A549 (cell line): ENCODE data around the gene PTPRH. TPM values are rescaled to one million over a fixed set of nuclear protein-coding genes. Genes with fewer than 3 reads are reported as not detected.

ENCODE experiments used
- ATAC-seq, 2 experiments: fragments of 200-7000 bp in 1 of 2; fragments of >200 bp in 1 of 2; cut with Nextera tagmentation in 1 of 2; cut with Tn5 transposase in 1 of 2; 3 replicates each; pipeline versions ENCODE4 v1.8.0 to v1.9.1; 2018 to 2020; ENCODE audit warnings: mild to moderate bottlenecking in 1 of 2, moderate library complexity in 1 of 2
- CTCF ChIA-PET: fragments of 300-600 bp; sonication (Branson Sonifier 250); formaldehyde crosslinking; extraction: SDS; loops from one replicate; lab custom pipeline; 2021; ENCODE audit warnings: antibody characterized with exemption, inconsistent platforms; lab: Yijun Ruan, JAX
- POLR2A ChIA-PET: fragments of 350-600 bp; formaldehyde crosslinking; extraction: SDS; loops from one replicate; lab custom pipeline; 2021; ENCODE audit warnings: antibody characterized with exemption, inconsistent platforms; lab: Yijun Ruan, JAX
- DNase-seq, 2 experiments: peaks; one replicate each; pipeline versions ENCODE4 v3.0.0 to v3.0.0-alpha.2; 2011 to 2016; ENCODE audit warnings: low read depth in 1 of 2, low spot score in 1 of 2
- FAIRE-seq: peaks from 2 replicates; lab custom pipeline; 2011; peaks lifted over from hg19 to GRCh38; lab: Jason Lieb, UNC
- H3K27ac ChIP-seq, 2 experiments: fragments of >200 bp; sonication (Bioruptor Twin); formaldehyde crosslinking; 3 replicates each; pipeline ENCODE4 v1.5.1; 2016 to 2017
- H3K4me1 ChIP-seq: fragments of >200 bp; sonication (Bioruptor Twin); formaldehyde crosslinking; 3 replicates; pipeline ENCODE4 v1.6.1; 2016
- H3K4me2 ChIP-seq: fragments of >200 bp; sonication (Bioruptor Twin); formaldehyde crosslinking; 3 replicates; pipeline ENCODE4 v1.6.1; 2016
- H3K4me3 ChIP-seq: fragments of >200 bp; sonication (Bioruptor Twin); formaldehyde crosslinking; 3 replicates; pipeline ENCODE4 v1.5.1; 2016
- H3K9me3 ChIP-seq: fragments of >200 bp; sonication (Bioruptor Twin); formaldehyde crosslinking; 3 replicates; pipeline ENCODE4 v1.6.1; 2016
- CHD2 ChIP-seq: fragments of 150-350 bp; IDR thresholded peaks from 2 replicates; pipeline ENCODE4 v1.6.1; 2014; ENCODE audit warnings: low read length; ENCODE audit not compliant: partially characterized antibody
- EHF ChIP-seq: fragments of 250-450 bp; sonication (Bioruptor Pico); IDR thresholded peaks from 2 replicates; pipeline ENCODE4 v1.5.0; 2020; ENCODE audit warnings: mild to moderate bottlenecking
- EHMT2 ChIP-seq: fragments of 200-600 bp; sonication (generic); IDR thresholded peaks from 2 replicates; pipeline ENCODE4 v1.6.1; 2016; ENCODE audit warnings: antibody characterized with exemption, low read depth, mild to moderate bottlenecking, moderate library complexity
- ESRRA ChIP-seq: fragments of 150-350 bp; IDR thresholded peaks from 2 replicates; pipeline ENCODE4 v1.6.1; 2014; ENCODE audit warnings: mild to moderate bottlenecking, low read length, borderline replicate concordance
- FOXS1 ChIP-seq: fragments of 250-450 bp; sonication (Bioruptor Pico); IDR thresholded peaks from 2 replicates; pipeline ENCODE4 v1.5.0; 2020; ENCODE audit warnings: mild to moderate bottlenecking, moderate library complexity
- GATA3 ChIP-seq: IDR thresholded peaks from 2 replicates; pipeline ENCODE4 v1.6.1; 2012; ENCODE audit warnings: borderline replicate concordance
- HMGXB4 ChIP-seq: fragments of 250-450 bp; sonication (Bioruptor Pico); IDR thresholded peaks from 2 replicates; pipeline ENCODE4 v1.5.0; 2021; ENCODE audit warnings: mild to moderate bottlenecking, moderate library complexity, borderline replicate concordance
- MAFK ChIP-seq: fragments of 450-650 bp; IDR thresholded peaks from 2 replicates; pipeline ENCODE4 v1.6.1; 2014; ENCODE audit not compliant: partially characterized antibody
- MAX ChIP-seq: IDR thresholded peaks from 2 replicates; pipeline ENCODE4 v1.6.1; 2012
- MAZ ChIP-seq: fragments of 150-350 bp; IDR thresholded peaks from 2 replicates; pipeline ENCODE4 v1.6.1; 2014; ENCODE audit warnings: antibody characterized with exemption, low read depth, low read length, borderline replicate concordance
- MYC ChIP-seq: IDR thresholded peaks from 2 replicates; pipeline ENCODE4 v1.6.1; 2012; ENCODE audit warnings: mild to moderate bottlenecking, inconsistent platforms, low read length, improper control_type of control experiment, borderline replicate concordance
- PBX3 ChIP-seq: IDR thresholded peaks from 2 replicates; pipeline ENCODE4 v1.6.1; 2012
- RNF2 ChIP-seq: fragments of 200-600 bp; sonication (generic); IDR thresholded peaks from 2 replicates; pipeline ENCODE4 v1.6.1; 2016; ENCODE audit warnings: low read depth, mild to moderate bottlenecking, antibody characterized with exemption, moderate library complexity, borderline replicate concordance
- TP53 ChIP-seq: fragments of 250-450 bp; sonication (Bioruptor Pico); IDR thresholded peaks from 2 replicates; pipeline ENCODE4 v1.5.0; 2021; ENCODE audit warnings: mild to moderate bottlenecking, moderate library complexity
- USF2 ChIP-seq: fragments of 450-650 bp; IDR thresholded peaks from 2 replicates; pipeline ENCODE4 v1.6.1; 2014; ENCODE audit warnings: antibody characterized with exemption
- WGBS: methylation state at CpG from one replicate; pipeline ENCODE4 v1.1.6; 2017; ENCODE audit errors: missing lambda C conversion rate; 5-methylcytosine and 5-hydroxymethylcytosine counted together
- polyA plus RNA-seq, 4 experiments: library from polyadenylated mRNA; depleted of rRNA in 3 of 4; stranded (reverse); fragments of >200 nt; fragmentation: RNase III in 1 of 4; extraction: RNeasy Plus Mini Kit Qiagen cat#74134 plus additional on column Dnase treatment in 1 of 4; gene quantifications; 2 replicates in 3 of 4; 3 replicates in 1 of 4; pipeline ENCODE4 v1.2.3, GENCODE V29; 2011 to 2017

The PTPRH gene
- polyA plus RNA-seq, 2 of the 4 experiments (the other 2 are of a cell fraction) = 1.6 to 4.2 TPM

GRCh38 chr19:55257461-55258420 is 48.4 kb upstream of the PTPRH start:
- WGBS = 19% methylated on average over 51 of the region's 51 CpGs

GRCh38 chr19:55256562-55257460 is 47.5 kb upstream of the PTPRH start:
- no peaks in the 10 kb centered on the region for H3K9me3 ChIP-seq
- DNase-seq (no peak), FAIRE-seq (no peak), ATAC-seq (no peak)
- 76% methylated on average over 22 of the region's 22 CpGs for WGBS
- peaks cover 37% of the 10 kb centered on the region for H3K4me1 ChIP-seq
- peak overlapping the region in 1 of 2 experiments; percentile 95; a peak in 4 of 6 replicates for H3K27ac ChIP-seq
- H3K4me3 ChIP-seq = peak overlapping the region; percentile 81
- POLR2A ChIA-PET = interaction anchor here (0.6 to 1.6 kb wide), 6 partner anchors 11 to 120 kb away, joined by 3 to 5 read pairs (median 4); partner anchors contain the start of gene HSPBP1
- H3K4me2 ChIP-seq = peak overlapping the region; percentile 88
- CTCF ChIA-PET = interaction anchor here (0.9 to 4.1 kb wide), 15 partner anchors 9 to 247 kb away, joined by 3 to 17 read pairs (median 5); partner anchors contain the start of gene DNAAF3
- TF ChIP-seq EHF (no peak), HMGXB4 (CRISPR knock-in tag) (no peak), MAFK (no peak), USF2 (no peak), FOXS1 (CRISPR knock-in tag) (no peak), PBX3 (no peak), TP53 (CRISPR knock-in tag) (no peak), MAZ (no peak), ESRRA (no peak), CHD2 (no peak), MYC (no peak), RNF2 (no peak), EHMT2 (no peak)

More at GRCh38 chr19:55257461-55258420, 48.4 kb upstream of the PTPRH start:
- Histone ChIP-seq H3K4me2 (peak overlapping the region; percentile 88), H3K9me3 (no peaks in the 10 kb centered on the region), H3K4me3 (peak overlapping the region; percentile 81), H3K27ac (peak overlapping the region; percentile 85 to 95), H3K4me1 (peaks cover 36% of the 10 kb centered on the region)
- FAIRE-seq (no peak), ATAC-seq (no peak), DNase-seq (no peak)
- ChIA-PET CTCF (interaction anchor here (0.9 to 4.1 kb wide), 8 partner anchors 12 to 160 kb away, joined by 3 to 16 read pairs (median 4); partner anchors contain the start of gene DNAAF3), POLR2A (interaction anchor here (0.6 to 1.6 kb wide), 3 partner anchors 22 to 126 kb away, joined by 3 to 5 read pairs (median 3); partner anchors contain the start of genes HSPBP1 and TMEM238)
- TF ChIP-seq MAX (peak; percentile 50; the same call in 1 of the 2 replicates), GATA3 (no peak)
